Measurements from ENCODE around the gene CENPO.

GRCh38 chr2:24766609-24767008 lies 26.6 kb upstream of the CENPO start:
- TF ChIP-seq CTCF (conservative IDR thresholded peaks at IDR 0.05 in 1 of 2, IDR thresholded peaks at IDR 0.05 in 1 of 2; ENCODE audit: low read depth in 1 of 2, low read length in 2 of 2), result no peak
- no peak for TF ChIP-seq EZH2 (IDR thresholded peaks at IDR 0.05; ENCODE audit: low read length, missing control alignments)

Data from fibroblast of lung (primary cell).